HG03565 (cell line): ENCODE results near the gene BOD1L1.

Experiments
- ATAC-seq: cut with Tn5 transposase; IDR thresholded peaks from one replicate; pipeline ENCODE4 v1.9.1; 2021; ENCODE audit warnings: mild to moderate bottlenecking, moderate library complexity; ENCODE audit not compliant: unreplicated experiment

BOD1L1 gene

GRCh38 chr4:13627606-13628311, at the start of gene BOD1L1:
BOD1L1 (minus strand) TSS chr4:13627725; CDS start chr4:13627587, 138 bp downstream.
- peak; percentile 79 for ATAC-seq

- ATAC-seq: no peak
Observed at GRCh38 chr4:13674971-13675370, 47.4 kb upstream of the BOD1L1 start.

GRCh38 chr4:13673167-13673566, 45.6 kb upstream of the BOD1L1 start:
- ATAC-seq: no peak

GRCh38 chr4:13670456-13671160, 43.1 kb upstream of the BOD1L1 start:
- no peak for ATAC-seq

GRCh38 chr4:13665701-13666660, 38.5 kb upstream of the BOD1L1 start:
- ATAC-seq: no peak

- ATAC-seq: no peak
Observed at GRCh38 chr4:13659341-13660070, 32.0 kb upstream of the BOD1L1 start.

- ATAC-seq: no peak
Observed at GRCh38 chr4:13656569-13657405, 29.3 kb upstream of the BOD1L1 start.

GRCh38 chr4:13654162-13654797, 26.8 kb upstream of the BOD1L1 start:
- ATAC-seq: peak; percentile 84

- no peak for ATAC-seq
Observed at GRCh38 chr4:13653766-13654161, 26.2 kb upstream of the BOD1L1 start.

- ATAC-seq: no peak
Observed at GRCh38 chr4:13647031-13647430, 19.5 kb upstream of the BOD1L1 start.

- no peak for ATAC-seq
Observed at GRCh38 chr4:13645075-13645474, 17.6 kb upstream of the BOD1L1 start.

GRCh38 chr4:13642170-13642950, 14.8 kb upstream of the BOD1L1 start:
- ATAC-seq: no peak

- no peak for ATAC-seq
Observed at GRCh38 chr4:13641084-13641483, 13.6 kb upstream of the BOD1L1 start.

- ATAC-seq: no peak
Observed at GRCh38 chr4:13640149-13640940, 12.8 kb upstream of the BOD1L1 start.

GRCh38 chr4:13635286-13635799, 7.8 kb upstream of the BOD1L1 start:
- no peak for ATAC-seq

- no peak for ATAC-seq
Observed at GRCh38 chr4:13633671-13634070, 6.1 kb upstream of the BOD1L1 start.

GRCh38 chr4:13627178-13627605, 333 bp downstream of the BOD1L1 start:
- peak; percentile 24 for ATAC-seq
